HG02938 (cell line): Measurements from ENCODE around the gene ITM2C.

Experiments
- ATAC-seq: cut with Tn5 transposase; IDR thresholded peaks from one replicate; pipeline ENCODE4 v1.9.1; 2021; ENCODE audit warnings: mild to moderate bottlenecking, moderate library complexity; ENCODE audit not compliant: unreplicated experiment

Gene ITM2C

DNA sequence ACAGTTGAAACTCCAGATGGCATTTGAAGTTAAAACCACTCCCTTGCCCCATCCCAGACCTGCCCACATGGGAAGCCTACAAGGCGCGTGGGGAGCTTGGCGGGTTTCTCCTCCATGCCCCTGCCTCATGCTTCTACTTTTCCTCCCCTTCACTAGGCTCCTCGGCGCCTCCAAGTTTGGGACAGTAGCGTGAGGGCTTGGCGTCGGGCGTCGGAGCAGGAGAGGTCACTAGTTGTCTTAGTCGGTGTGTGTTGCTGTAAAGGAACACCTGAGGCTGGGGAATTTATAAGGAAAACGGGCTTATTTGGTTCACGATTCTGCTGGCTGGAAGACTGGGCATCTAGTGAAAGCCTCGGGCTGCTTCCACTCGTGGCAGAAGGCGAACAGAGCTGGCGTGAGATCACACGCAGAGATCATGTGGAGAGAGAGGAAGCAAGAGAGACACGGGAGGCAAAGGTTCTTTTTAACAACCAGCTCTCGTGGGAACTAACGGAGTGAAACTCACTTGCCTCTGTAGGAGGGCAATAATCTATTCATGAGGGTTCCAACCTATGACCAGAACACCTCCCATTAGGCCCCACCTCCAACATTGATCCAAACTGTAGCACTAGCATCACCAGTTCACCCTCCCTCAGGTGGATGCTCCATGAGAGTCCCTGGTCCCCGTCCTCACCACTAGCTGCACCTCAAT is 25.3 kb downstream of the ITM2C start:
- no peak for ATAC-seq

DNA sequence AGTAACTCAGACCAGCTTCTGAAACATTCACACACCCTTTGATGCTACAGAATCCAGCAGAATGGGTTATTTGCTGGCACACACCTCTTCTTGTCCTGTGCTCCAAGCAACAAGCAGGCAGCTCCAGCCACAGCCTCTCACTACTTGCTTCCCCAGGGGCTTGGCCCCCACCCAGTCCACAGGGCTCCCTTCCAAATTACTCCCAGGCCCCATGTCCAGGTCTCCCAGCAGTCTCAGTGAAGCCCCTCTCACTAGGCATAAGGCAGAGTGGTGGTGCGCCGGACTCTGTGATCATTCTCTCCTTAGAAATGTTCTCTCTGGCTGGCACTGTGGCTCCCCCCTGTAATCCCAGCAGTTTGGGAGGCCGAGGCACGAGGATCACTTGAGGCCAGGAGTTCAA is 25.9 kb downstream of the ITM2C start:
- ATAC-seq, result no peak

GRCh38 chr2:230891064-230891463 is 26.3 kb downstream of the ITM2C start:
- no peak for ATAC-seq

DNA sequence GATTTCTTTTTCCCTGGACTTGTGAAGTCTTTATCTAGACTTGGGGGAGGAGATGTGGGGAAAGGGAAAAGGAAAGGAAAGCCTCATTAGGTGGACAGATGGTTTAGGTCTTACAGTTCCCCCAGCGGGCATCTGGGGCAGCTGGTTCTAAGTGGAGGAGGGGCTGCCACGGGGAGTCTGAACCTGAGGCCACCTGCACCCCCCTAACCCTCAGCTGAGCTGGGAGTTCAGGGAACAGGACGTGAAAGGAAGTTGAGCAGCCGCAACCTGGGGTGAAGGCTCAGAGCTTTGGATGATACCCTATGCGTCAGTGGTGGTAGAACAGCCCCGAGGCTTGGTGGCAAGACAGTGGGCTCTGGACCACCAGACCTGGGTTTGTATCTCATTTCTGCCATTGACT is 26.8 kb downstream of the ITM2C start:
- no peak for ATAC-seq

- ATAC-seq, result no peak
Measured at GRCh38 chr2:230893338-230893737, 28.6 kb downstream of the ITM2C start.

DNA sequence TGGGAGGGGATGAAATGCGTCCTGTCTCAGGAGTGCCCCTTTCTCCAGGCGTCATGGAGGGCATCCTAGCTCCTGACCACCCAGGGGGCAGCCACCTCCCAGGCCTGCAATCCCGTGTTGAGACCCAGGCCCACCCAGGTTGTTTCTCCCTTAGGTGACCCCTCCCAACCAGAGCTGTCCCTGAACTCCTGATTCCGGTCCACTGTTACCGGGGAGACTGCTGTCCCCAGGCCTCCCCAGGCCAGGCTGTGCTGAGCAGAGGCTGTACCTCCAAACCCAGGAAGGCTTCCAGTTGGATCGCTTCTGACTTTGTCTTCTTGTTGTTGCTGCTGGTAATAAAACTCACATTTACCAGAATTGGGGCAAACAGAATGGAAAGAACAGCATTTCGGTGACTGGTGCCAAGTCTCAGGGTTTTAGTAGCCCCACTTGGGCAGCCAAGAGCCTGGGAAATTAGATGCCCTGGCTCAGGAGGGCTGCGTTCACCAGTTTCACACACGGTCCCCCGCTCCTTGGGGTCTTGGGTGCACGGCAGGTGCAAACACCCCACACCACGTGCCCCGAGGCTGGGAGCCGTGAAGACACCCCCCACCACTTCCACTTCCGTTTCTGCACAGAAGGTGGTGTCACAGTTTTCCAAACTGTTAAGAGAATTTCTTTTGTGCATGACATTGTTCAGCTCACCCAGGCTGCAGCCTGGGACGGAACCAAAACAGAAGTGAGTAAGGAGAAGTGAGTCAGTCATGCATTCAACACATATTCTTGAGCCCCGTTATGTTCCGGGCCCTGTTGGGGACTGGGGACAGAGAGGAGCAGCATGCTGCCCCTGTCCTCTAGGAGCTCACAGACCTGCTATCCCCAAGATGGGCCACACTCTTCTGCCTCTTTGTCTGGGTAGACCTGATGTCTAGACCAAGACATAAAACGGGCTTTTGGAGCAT is 29.4 kb downstream of the ITM2C start:
- ATAC-seq, result peak; percentile 61

- ATAC-seq, result no peak
Measured at GRCh38 chr2:230895536-230896345, 31.0 kb downstream of the ITM2C start.

DNA sequence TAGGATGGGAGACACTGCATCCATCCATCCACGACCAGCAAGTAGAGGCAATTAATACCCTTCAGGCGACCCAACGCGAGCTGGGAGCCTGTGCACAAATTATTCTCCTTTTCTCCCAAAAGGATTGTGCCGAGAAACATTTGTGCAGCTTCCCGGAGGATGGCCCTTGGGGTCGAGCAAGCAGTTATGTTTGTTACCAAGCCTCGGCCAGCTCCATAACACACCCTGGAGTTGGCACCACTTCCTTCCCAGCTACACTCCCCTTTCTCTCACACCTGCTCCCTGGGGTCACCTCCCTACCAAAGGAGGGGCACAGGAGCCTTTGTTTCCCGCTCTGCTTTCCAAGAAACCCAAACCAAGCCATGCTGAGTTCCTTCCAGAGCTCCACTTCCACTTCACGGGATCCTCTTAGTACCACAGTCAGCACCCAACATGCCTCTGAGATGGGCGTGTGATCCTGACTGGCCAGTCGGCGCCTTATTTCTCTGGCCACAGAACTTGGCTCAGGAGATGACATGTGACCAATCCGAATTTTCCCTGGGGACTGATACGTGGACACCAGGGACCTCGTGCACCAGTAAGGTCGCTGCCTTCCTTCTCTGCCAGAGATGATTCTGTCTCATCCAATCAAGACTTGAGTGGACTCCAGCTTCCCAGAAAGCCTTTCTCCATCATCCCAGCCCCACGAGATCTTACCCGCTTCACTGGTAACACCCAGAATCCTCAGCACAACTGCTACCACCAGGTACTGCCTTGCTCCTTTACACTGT is 31.8 kb downstream of the ITM2C start:
- ATAC-seq, result no peak

- no peak for ATAC-seq
Measured at GRCh38 chr2:230898016-230898712, 33.4 kb downstream of the ITM2C start.

DNA sequence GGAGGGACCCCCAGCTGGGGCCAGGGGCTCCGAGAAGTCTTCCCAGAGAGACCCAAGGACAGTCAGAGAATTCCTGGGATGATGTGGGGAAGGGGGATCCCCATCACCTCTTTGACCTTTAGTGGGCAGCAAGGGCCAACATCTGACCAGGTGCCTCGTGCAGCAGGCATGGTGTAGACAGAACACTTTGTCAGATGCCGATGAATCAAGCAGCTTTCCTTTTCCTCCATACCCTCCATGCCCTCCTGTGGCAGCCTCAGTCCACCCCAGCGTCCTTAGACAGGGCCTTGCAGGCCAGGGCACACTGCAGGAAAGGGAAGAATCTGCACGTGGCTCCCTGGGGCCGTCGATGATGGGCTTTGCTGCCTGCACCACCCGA is 34.0 kb downstream of the ITM2C start:
- ATAC-seq, result no peak

GRCh38 chr2:230899287-230899686 is 34.5 kb downstream of the ITM2C start:
- no peak for ATAC-seq

DNA sequence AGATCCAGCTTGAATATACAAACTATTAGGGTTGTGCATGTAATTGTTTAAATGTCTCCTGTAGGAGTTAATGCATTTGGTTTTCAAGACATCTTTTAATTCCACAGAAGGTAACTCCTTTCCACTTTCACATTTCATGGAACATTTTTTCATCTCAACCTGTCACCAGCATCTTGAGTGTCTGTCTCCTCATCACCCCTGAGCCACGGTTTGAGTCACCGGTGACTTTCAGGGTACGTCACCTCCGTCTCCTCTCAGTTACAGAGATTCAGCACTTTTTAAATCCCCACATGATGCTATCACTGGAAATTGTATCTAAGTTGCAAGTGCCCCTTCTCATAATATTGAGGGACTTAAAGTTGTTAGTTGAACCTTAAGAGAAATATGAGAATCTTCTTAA is 35.0 kb downstream of the ITM2C start:
- ATAC-seq, result no peak

DNA sequence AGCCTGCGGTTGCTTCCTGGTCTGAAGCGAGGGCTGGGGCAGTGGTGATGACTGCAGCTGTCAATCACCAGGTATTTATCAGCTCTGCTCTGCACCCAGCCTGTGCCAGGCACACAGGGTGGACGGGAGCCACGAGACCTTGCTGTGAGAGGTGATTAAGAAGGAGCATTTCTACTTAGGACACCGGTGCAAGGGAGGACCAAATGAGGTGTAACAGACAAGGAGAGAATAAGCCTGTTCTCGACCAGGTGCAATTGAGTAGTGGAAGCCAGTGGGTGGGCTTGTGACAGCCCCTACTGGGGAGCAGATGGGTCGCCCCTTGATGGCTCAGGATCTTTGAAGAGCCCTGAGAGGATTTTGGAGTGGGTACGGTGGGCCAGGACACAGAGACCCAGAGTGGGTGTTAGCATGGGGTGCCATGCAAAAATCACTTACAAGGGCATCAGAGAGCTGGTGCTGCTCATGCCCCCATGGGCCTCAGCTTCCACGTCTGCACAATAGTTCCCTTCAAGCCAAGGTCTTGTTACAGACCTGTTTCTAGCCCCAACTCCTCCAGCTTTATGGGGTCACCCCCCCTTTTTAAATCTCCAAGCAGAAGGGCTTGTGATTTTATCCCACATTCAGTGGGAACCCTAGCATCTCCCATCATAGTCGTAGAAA is 35.7 kb downstream of the ITM2C start:
- ATAC-seq, result no peak

DNA sequence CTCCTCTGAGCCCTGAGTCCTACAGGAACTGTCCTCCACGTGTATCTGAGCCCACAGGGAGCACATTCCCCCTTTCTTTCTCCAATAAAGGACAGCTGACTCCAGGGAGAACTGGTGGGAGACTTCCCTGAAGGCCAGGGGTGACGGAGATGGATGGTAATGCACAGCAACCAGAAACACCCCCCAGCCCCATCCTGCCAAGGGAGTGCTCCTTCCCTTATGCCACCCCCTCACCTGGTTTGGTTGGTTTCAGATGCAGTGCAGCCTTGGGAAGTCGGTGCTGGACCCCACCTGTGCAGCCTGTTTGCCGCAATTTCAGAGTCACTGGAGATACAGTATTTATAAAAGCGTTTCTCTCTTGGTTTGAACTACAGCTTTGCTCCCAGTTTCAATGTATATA is 36.3 kb downstream of the ITM2C start:
- no peak for ATAC-seq

DNA sequence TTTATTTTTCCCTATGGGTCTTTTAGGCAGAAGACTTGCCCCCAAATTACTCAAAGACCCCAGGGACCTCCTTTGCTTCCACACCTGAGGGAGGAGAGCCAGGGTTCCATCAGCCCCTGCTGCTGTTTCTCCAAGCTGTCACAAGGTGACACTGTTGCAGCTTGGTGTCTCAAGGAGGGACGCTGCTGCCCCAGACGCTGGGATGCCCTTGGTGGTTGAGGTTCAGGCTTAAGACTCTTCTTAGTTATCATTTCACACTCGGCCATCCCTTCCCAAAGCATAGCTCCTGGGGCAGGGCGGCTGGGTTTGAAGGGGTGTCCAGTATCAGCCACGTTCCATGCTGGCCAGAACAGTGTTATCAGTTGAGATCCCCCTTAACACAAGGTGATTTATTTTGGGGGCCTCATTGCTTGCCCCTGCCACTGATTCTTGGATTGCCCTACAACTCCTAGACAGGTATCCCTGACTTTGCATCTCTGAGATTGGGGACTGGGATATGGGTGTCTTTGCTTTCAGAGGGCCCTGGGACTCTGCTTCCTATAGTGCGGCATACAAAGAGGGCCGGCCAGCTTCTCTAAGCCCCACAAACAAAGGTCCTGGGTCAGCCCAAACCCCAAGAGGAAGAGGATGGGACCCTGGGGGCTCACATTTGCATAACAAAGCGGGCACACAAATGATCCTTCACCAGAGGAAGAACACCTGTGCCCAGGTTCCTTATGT is 37.6 kb downstream of the ITM2C start:
- ATAC-seq, result peak; percentile 63

DNA sequence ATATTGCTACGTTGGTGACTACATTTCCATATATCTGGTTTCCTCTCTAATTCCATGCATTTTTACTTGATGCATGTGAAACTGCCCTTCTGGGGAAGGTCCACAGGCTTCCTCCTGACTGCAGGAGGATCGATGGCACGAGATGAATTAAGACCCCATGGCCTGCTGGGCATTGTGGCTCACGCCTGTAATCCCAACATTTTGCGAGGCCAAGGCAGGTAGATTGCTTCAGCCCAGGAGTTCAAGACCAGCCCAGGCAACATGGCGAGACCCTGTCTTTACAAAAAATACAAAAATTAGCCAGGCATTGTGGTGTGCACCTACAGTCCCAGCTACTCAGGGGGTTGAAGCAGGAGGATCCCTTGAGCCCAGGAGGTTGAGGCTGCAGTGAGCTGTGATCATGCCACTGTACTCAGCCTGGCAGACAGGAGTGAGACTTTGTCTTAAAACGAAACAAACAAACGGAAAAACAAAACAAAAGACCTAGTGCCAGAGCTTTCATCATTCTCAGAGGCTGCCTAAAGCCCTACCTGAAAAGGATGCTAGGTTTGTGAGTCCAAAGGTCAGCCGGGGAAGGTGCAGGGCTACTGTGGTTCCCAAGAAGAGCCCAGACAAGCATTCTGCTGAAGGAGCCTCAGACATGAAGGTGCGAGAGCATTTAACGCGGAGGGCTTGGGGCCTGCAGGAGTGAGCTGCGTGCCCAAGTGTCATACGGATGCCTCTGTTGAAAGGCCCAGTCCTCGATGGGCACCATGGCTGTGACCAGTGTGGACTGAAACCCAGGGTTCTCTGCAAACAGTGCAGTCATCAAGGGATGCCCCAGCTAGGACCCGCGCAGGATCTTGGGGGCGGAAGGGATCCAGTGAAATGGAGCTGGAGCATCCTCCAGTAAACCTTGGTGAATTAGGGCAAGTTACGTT is 38.7 kb downstream of the ITM2C start:
- no peak for ATAC-seq

DNA sequence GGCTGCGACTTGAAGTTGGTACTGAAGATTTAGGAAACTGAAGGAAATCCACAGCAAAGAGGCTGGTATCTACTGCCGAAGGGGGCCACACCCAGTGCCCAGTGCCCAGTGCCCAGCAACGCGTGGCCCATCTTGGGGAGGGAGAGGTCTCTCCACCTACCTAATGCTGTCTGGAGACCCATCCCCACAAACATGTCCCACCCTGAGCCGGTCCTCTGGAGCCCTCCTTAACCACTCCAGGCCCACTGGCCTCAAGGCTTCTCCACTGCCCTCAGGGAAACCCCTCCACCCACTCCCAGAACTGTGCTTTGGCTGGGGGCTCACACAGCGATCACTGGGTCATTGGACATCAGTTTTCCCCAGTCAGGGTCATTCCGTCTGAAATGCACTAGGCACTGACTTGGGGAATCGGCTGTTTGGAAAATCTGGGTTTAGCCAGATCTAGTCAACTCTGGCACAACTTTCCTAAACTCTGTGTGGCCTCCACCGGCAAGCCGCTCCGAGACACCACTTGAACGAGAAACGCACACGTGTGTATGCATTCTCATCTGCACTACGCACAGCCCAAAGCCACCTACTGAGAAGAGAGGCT is 40.2 kb downstream of the ITM2C start:
- no peak for ATAC-seq
